Esophagus squamous epithelium (tissue), 5 donors: ENCODE measurements around the gene ATG3. TPM values are rescaled to one million over a fixed set of nuclear protein-coding genes. Genes with fewer than 3 reads are reported as not detected.

Experiments
- DNase-seq: peaks from one replicate; lab custom pipeline; 2025; lab: John Stamatoyannopoulos, UW
- H3K27ac ChIP-seq, 4 donors: fragments of 200-600 bp; sonication (generic); one replicate each; pipeline ENCODE4 v1.5.1; 2016 to 2019; ENCODE audit warnings: mild to moderate bottlenecking in 1 of 4
- H3K27me3 ChIP-seq, 4 donors: fragments of 200-600 bp; sonication (generic); 1 replicate in 3 of 4; 2 replicates in 1 of 4; pipeline versions ENCODE4 v1.5.1 to v1.6.0; 2017 to 2021; ENCODE audit warnings: antibody characterized with exemption in 1 of 4
- H3K36me3 ChIP-seq, 3 donors: fragments of 200-600 bp; sonication (generic); one replicate each; pipeline ENCODE4 v1.5.1; 2016 to 2019
- H3K4me1 ChIP-seq, 3 donors: fragments of 200-600 bp; sonication (generic); one replicate each; pipeline ENCODE4 v1.5.1; 2017 to 2019
- H3K4me3 ChIP-seq, 4 donors: fragments of 200-600 bp; sonication (generic); 1 replicate in 3 of 4; 2 replicates in 1 of 4; pipeline ENCODE4 v1.5.1; 2016 to 2019; ENCODE audit warnings: mild to moderate bottlenecking in 2 of 4, moderate library complexity in 1 of 4
- H3K9me3 ChIP-seq, 3 donors: fragments of 200-600 bp; sonication (generic); one replicate each; pipeline ENCODE4 v1.5.1; 2016 to 2019
- CTCF ChIP-seq, 6 experiments: fragments of 450-650 bp in 4 of 6; fragments of 200-600 bp in 2 of 6; sonication (generic) in 2 of 6; IDR thresholded peaks; one replicate each; pipeline ENCODE4 v1.5.1; 2016 to 2019; ENCODE audit warnings: antibody characterized with exemption in 6 of 6, mild to moderate bottlenecking in 4 of 6, moderate library complexity in 4 of 6
- POLR2A ChIP-seq, 4 donors: fragments of 450-650 bp; IDR thresholded peaks; one replicate each; pipeline ENCODE4 v1.6.1; 2017; ENCODE audit warnings: antibody characterized with exemption in 4 of 4, mild to moderate bottlenecking in 4 of 4, moderate library complexity in 3 of 4
- WGBS, 2 donors: methylation state at CpG; one replicate each; pipeline ENCODE4 v1.1.5; 2018; 5-methylcytosine and 5-hydroxymethylcytosine counted together
- intact Hi-C: fragments of 100-400 bp; cut with DNase I; formaldehyde crosslinking; loops from one replicate; pipeline ENCODE4 v1.15.0; 2022
- total RNA-seq, 4 donors: library from RNA; depleted of rRNA; stranded (reverse); fragments of >200 nt; gene quantifications; one replicate each; pipeline ENCODE4 v1.1.0, GENCODE V29; 2016
- donor health status: DM: yes; HTN: yes; CAD: no.

ATG3 gene
- total RNA-seq, 4 donors from 2014 or later, result 48.3 to 58.6 (median 51.3) TPM

- intact Hi-C loops, result no loop called here
- no peaks in the 10 kb centered on the region for H3K36me3 ChIP-seq
- no peak overlapping the region for H3K27ac ChIP-seq
- no peaks in the 10 kb centered on the region for H3K27me3 ChIP-seq
- H3K4me3 ChIP-seq, result no peak overlapping the region
- WGBS, 2 donors, result 71 to 72% methylated on average over 4 of the region's 4 CpGs
- no peak for DNase-seq
- H3K4me1 ChIP-seq, result no peaks in the 10 kb centered on the region
- no peaks in the 10 kb centered on the region for H3K9me3 ChIP-seq
- no peak for TF ChIP-seq POLR2A (IDR thresholded peaks at IDR 0.05)
- no peak for TF ChIP-seq CTCF (IDR thresholded peaks at IDR 0.05)
Measured at GRCh38 chr3:112489674-112490479, 71.9 kb downstream of the ATG3 start.

- intact Hi-C loops, result no loop called here
- Histone ChIP-seq H3K4me1 (no peaks in the 10 kb centered on the region), H3K4me3 (no peak overlapping the region), H3K9me3 (no peaks in the 10 kb centered on the region), H3K27ac (no peak overlapping the region), H3K27me3 (peaks cover 0 to 3% (median 0%) of the 10 kb centered on the region in 4 donors), H3K36me3 (no peaks in the 10 kb centered on the region)
- 73 to 79% methylated on average over 6 to 7 of the region's 7 CpGs for WGBS, 2 donors
- DNase-seq, result no peak
- TF ChIP-seq CTCF (IDR thresholded peaks at IDR 0.05) (no peak), POLR2A (IDR thresholded peaks at IDR 0.05) (no peak)
Measured at GRCh38 chr3:112486811-112487505, 74.8 kb downstream of the ATG3 start.

GRCh38 chr3:112484352-112484751 lies 77.4 kb downstream of the ATG3 start:
- H3K27ac ChIP-seq, result no peak overlapping the region
- no peaks in the 10 kb centered on the region for H3K9me3 ChIP-seq
- H3K27me3 ChIP-seq, result peaks cover 0 to 3% (median 0%) of the 10 kb centered on the region in 4 donors
- TF ChIP-seq POLR2A (IDR thresholded peaks at IDR 0.05) (no peak), CTCF (IDR thresholded peaks at IDR 0.05) (no peak)
- peaks cover 0 to 5% (median 0%) of the 10 kb centered on the region in 3 donors for H3K4me1 ChIP-seq
- 87 to 91% methylated on average over 4 of the region's 4 CpGs for WGBS, 2 donors
- no peak overlapping the region for H3K4me3 ChIP-seq
- no peaks in the 10 kb centered on the region for H3K36me3 ChIP-seq
- intact Hi-C loops, result no loop called here
- DNase-seq, result no peak

GRCh38 chr3:112482675-112483074 lies 79.1 kb downstream of the ATG3 start:
- no peaks in the 10 kb centered on the region for H3K36me3 ChIP-seq
- H3K4me1 ChIP-seq, result peaks cover 0 to 5% (median 0%) of the 10 kb centered on the region in 3 donors
- WGBS, 2 donors, result 50 to 73% methylated on average over 1 of the region's 1 CpG
- peaks cover 0 to 3% (median 0%) of the 10 kb centered on the region in 4 donors for H3K27me3 ChIP-seq
- no peak overlapping the region for H3K27ac ChIP-seq
- DNase-seq, result no peak
- H3K4me3 ChIP-seq, result no peak overlapping the region
- TF ChIP-seq CTCF (IDR thresholded peaks at IDR 0.05) (no peak), POLR2A (IDR thresholded peaks at IDR 0.05) (no peak)
- H3K9me3 ChIP-seq, result no peaks in the 10 kb centered on the region
- intact Hi-C loops, result no loop called here

Other genes starting within 250 kb of the ATG3 start
- gene CD200, start 228.8 kb downstream of the ATG3 start, total RNA-seq, result 1 to 10 TPM in 3 of 4 donors, under 1 TPM in 1; 0.27 to 8.4 (median 1.4) TPM
- under 1 TPM in 3 of 4 donors, not detected in 1; 0.22 to 0.57 (median 0.41) TPM for gene BTLA, start 62.5 kb downstream of the ATG3 start, total RNA-seq
- gene SLC35A5, start 83 bp upstream of the ATG3 start, total RNA-seq, result 10 to 100 TPM in 3 of 4 donors, 1 to 10 TPM in 1; 8.1 to 22.8 (median 17.8) TPM
- gene CCDC80, start 79.2 kb upstream of the ATG3 start, total RNA-seq, result 10 to 100 TPM in 2 of 4 donors, 1 to 10 TPM in 2; 2.0 to 69.6 (median 13.1) TPM